HepG2 (cell line): ENCODE data around the gene EIF1AD. TPM values are rescaled to one million over a fixed set of nuclear protein-coding genes. Genes with fewer than 3 reads are reported as not detected.
A peak's percentile ranks its signal among the peaks of the same experiment; 100 is the strongest.

Experiments used
- ASH2L ChIP-seq: fragments of 300-600, 200-600 bp; sonication (generic); IDR thresholded peaks from 2 replicates; pipeline ENCODE4 v1.7.0; 2017; ENCODE audit warnings: low read depth, mild to moderate bottlenecking, moderate library complexity, mixed read lengths, low read length; ENCODE audit not compliant: insufficient read length
- E2F1 ChIP-seq: sonication (generic); formaldehyde crosslinking; IDR thresholded peaks from 2 replicates; pipeline ENCODE4 v1.5.0; 2020; ENCODE audit warnings: missing genetic modification reagents
- HMG20A ChIP-seq: IDR thresholded peaks from 2 replicates; pipeline ENCODE4 v1.6.1; 2016; ENCODE audit warnings: borderline replicate concordance
- MXI1 ChIP-seq: IDR thresholded peaks from 3 replicates; pipeline ENCODE4 v1.6.1; 2012; ENCODE audit warnings: low read depth, low read length, inconsistent platforms, borderline replicate concordance
- PATZ1 ChIP-seq: sonication (generic); formaldehyde crosslinking; IDR thresholded peaks from 2 replicates; pipeline ENCODE4 v1.4.0; 2020; ENCODE audit warnings: missing genetic modification reagents
- PRDM15 ChIP-seq: sonication (generic); formaldehyde crosslinking; IDR thresholded peaks from 2 replicates; pipeline ENCODE4 v1.4.0; 2020; ENCODE audit warnings: missing genetic modification reagents
- STAG1 ChIP-seq: sonication (generic); formaldehyde crosslinking; IDR thresholded peaks from 2 replicates; pipeline ENCODE4 v1.4.0; 2020; ENCODE audit warnings: missing genetic modification reagents
- TCF7L2 ChIP-seq: IDR thresholded peaks from 2 replicates; pipeline ENCODE4 v1.6.1; 2011; ENCODE audit warnings: mild to moderate bottlenecking, low read depth, low read length, moderate library complexity
- TEAD2 ChIP-seq: sonication (generic); formaldehyde crosslinking; IDR thresholded peaks from 2 replicates; pipeline ENCODE4 v1.9.0; 2021; ENCODE audit warnings: missing genetic modification reagents
- ZNF10 ChIP-seq: sonication (generic); formaldehyde crosslinking; IDR thresholded peaks from 2 replicates; pipeline ENCODE4 v1.4.0; 2020; ENCODE audit warnings: mild to moderate bottlenecking, low read depth, missing genetic modification reagents, borderline replicate concordance
- ZNF350 ChIP-seq: sonication (generic); formaldehyde crosslinking; IDR thresholded peaks from 2 replicates; pipeline ENCODE4 v1.4.0; 2020; ENCODE audit warnings: mild to moderate bottlenecking, low read depth, missing genetic modification reagents, borderline replicate concordance
- ZNF574 ChIP-seq: sonication (generic); formaldehyde crosslinking; IDR thresholded peaks from 2 replicates; pipeline ENCODE4 v1.4.0; 2020; ENCODE audit warnings: missing genetic modification reagents
- ZNF597 ChIP-seq: sonication (generic); formaldehyde crosslinking; IDR thresholded peaks from 2 replicates; pipeline ENCODE4 v1.5.0; 2020; ENCODE audit warnings: missing genetic modification reagents
- ZNF766 ChIP-seq: sonication (generic); formaldehyde crosslinking; IDR thresholded peaks from 2 replicates; pipeline ENCODE4 v1.5.0; 2020; ENCODE audit warnings: missing genetic modification reagents, borderline replicate concordance
- ZNF773 ChIP-seq: sonication (generic); formaldehyde crosslinking; IDR thresholded peaks from 2 replicates; pipeline ENCODE4 v1.4.0; 2020; ENCODE audit warnings: missing genetic modification reagents, borderline replicate concordance
- polyA plus RNA-seq, 8 experiments: library from polyadenylated mRNA; depleted of rRNA in 3 of 8; stranded (reverse) in 7 of 8; unstranded in 1 of 8; fragments of >200 nt; fragmentation: Illumina TruSeq in 4 of 8; extraction: Trizol in 4 of 8; gene quantifications; 2 replicates each; pipeline versions ENCODE4 v1.2.1 to v1.2.3, GENCODE V29; 2011 to 2016; ENCODE audit warnings: low read depth in 4 of 8, missing spikeins in 1 of 8, mixed read lengths in 1 of 8; ENCODE audit not compliant: insufficient read depth in 1 of 8
- total RNA-seq, 5 experiments: library from RNA; depleted of rRNA; stranded (reverse); fragments of >200 nt; fragmentation: Illumina TruSeq; extraction: Trizol; gene quantifications; 2 replicates each; pipeline ENCODE4 v1.2.3, GENCODE V29; 2016; ENCODE audit warnings: low read depth in 1 of 5

EIF1AD gene
- total and polyA plus RNA-seq, 2 of the 13 experiments (the other 11 are each of a cell fraction or from before 2014, with no cell fraction given) = 18.2 to 30.8 TPM

GRCh38 chr11:66022401-66023185 lies 20.6 kb upstream of the EIF1AD start (continued):
- TF ChIP-seq ZNF574 (CRISPR knock-in tag) (peak; percentile 66), ZNF773 (CRISPR knock-in tag) (0 out of 2 replicates have a peak, but pooled peaks have one; percentile 34), ZNF10 (no peak), HMG20A (CRISPR knock-in tag) (no peak), TEAD2 (CRISPR knock-in tag) (peak; percentile 28; the same call in 1 of the 2 replicates), E2F1 (CRISPR knock-in tag) (0 out of 2 replicates have a peak, but pooled peaks have one; percentile 50), TCF7L2 (no peak), ASH2L (peak; percentile 18), ZNF766 (CRISPR knock-in tag) (0 out of 2 replicates have a peak, but pooled peaks have one; percentile 48), ZNF597 (no peak), STAG1 (CRISPR knock-in tag) (peak; percentile 82), MXI1 (0 out of 3 replicates have a peak, but pooled peaks have one; percentile 15), ZNF350 (CRISPR knock-in tag) (peak; percentile 34; the same call in 1 of the 2 replicates), PATZ1 (CRISPR knock-in tag) (peak; percentile 47; the same call in 1 of the 2 replicates), PRDM15 (CRISPR knock-in tag) (peak; percentile 41; the same call in 1 of the 2 replicates)
